H9 (cell line): Measurements from ENCODE around the gene MID1. TPM values are rescaled to one million over a fixed set of nuclear protein-coding genes. Genes with fewer than 3 reads are reported as not detected.
A peak's percentile ranks its signal among the peaks of the same experiment; 100 is the strongest.

ENCODE experiments used
- DNase-seq: peaks from one replicate; pipeline ENCODE4 v3.0.0-alpha.2; 2017
- H2AFZ ChIP-seq: one replicate; pipeline ENCODE4 v1.6.1; 2013; ENCODE audit warnings: mild to moderate bottlenecking, low read length, control low read depth, moderate library complexity
- H2AK5ac ChIP-seq: 2 replicates; pipeline ENCODE4 v1.6.1; 2013; ENCODE audit warnings: low read length, control low read depth, mixed read lengths; ENCODE audit not compliant: insufficient read length
- H2BK120ac ChIP-seq: one replicate; pipeline ENCODE4 v1.6.1; 2013; ENCODE audit warnings: low read depth, mild to moderate bottlenecking, low read length, control low read depth, inconsistent platforms; ENCODE audit not compliant: poor library complexity, severe bottlenecking
- H2BK12ac ChIP-seq: 2 replicates; pipeline ENCODE4 v1.6.1; 2013; ENCODE audit warnings: low read length, control low read depth, mixed read lengths, low read depth; ENCODE audit not compliant: insufficient read length
- H2BK15ac ChIP-seq: 2 replicates; pipeline ENCODE4 v1.6.1; 2013; ENCODE audit warnings: low read depth, low read length, control low read depth
- H2BK20ac ChIP-seq: one replicate; pipeline ENCODE4 v1.6.1; 2013; ENCODE audit warnings: low read depth, mild to moderate bottlenecking, low read length, control low read depth, inconsistent platforms; ENCODE audit not compliant: poor library complexity, severe bottlenecking
- H2BK5ac ChIP-seq: 2 replicates; pipeline ENCODE4 v1.6.1; 2013; ENCODE audit warnings: low read length, control low read depth, mixed read lengths; ENCODE audit not compliant: insufficient read length
- H3K14ac ChIP-seq: 2 replicates; pipeline ENCODE4 v1.6.1; 2013; ENCODE audit warnings: low read length, control low read depth; ENCODE audit not compliant: insufficient read depth
- H3K18ac ChIP-seq: 2 replicates; pipeline ENCODE4 v1.6.1; 2013; ENCODE audit warnings: low read depth, mild to moderate bottlenecking, mixed read lengths, low read length, control low read depth; ENCODE audit not compliant: insufficient read length
- H3K23ac ChIP-seq: 2 replicates; pipeline ENCODE4 v1.6.1; 2013; ENCODE audit warnings: low read length, control low read depth, mixed read lengths, low read depth; ENCODE audit not compliant: insufficient read length
- H3K23me2 ChIP-seq: 2 replicates; pipeline ENCODE4 v1.6.1; 2013; ENCODE audit warnings: low read depth, mild to moderate bottlenecking, mixed read lengths, low read length, control low read depth; ENCODE audit not compliant: insufficient read length, poor library complexity, severe bottlenecking
- H3K27ac ChIP-seq: 2 replicates; pipeline ENCODE4 v1.5.1; 2013; ENCODE audit warnings: low read length, control low read depth, mixed read lengths, low read depth; ENCODE audit not compliant: insufficient read length
- H3K27me3 ChIP-seq: 2 replicates; pipeline ENCODE4 v1.6.1; 2013; ENCODE audit warnings: low read length, control low read depth, inconsistent platforms; ENCODE audit not compliant: insufficient read depth
- H3K4ac ChIP-seq: 2 replicates; pipeline ENCODE4 v1.6.1; 2013; ENCODE audit warnings: low read depth, mild to moderate bottlenecking, control low read depth, inconsistent platforms, low read length, moderate library complexity
- H3K4me1 ChIP-seq: 2 replicates; pipeline ENCODE4 v1.6.1; 2013; ENCODE audit warnings: low read length, control low read depth, inconsistent platforms; ENCODE audit not compliant: insufficient read depth
- H3K4me2 ChIP-seq: 2 replicates; pipeline ENCODE4 v1.6.1; 2013; ENCODE audit warnings: low read length, control low read depth, mixed read lengths; ENCODE audit not compliant: insufficient read length, insufficient read depth
- H3K56ac ChIP-seq: 2 replicates; pipeline ENCODE4 v1.6.1; 2013; ENCODE audit warnings: low read depth, mild to moderate bottlenecking, mixed read lengths, low read length, control low read depth; ENCODE audit not compliant: insufficient read length
- H3K79me1 ChIP-seq: 2 replicates; pipeline ENCODE4 v1.6.1; 2013; ENCODE audit warnings: low read depth, mild to moderate bottlenecking, moderate library complexity, low read length, control low read depth, inconsistent platforms; ENCODE audit not compliant: insufficient read depth, poor library complexity, severe bottlenecking
- H3K79me2 ChIP-seq: 2 replicates; pipeline ENCODE4 v1.6.1; 2013; ENCODE audit warnings: low read length, control low read depth, inconsistent platforms; ENCODE audit not compliant: insufficient read depth
- H3K9ac ChIP-seq: 2 replicates; pipeline ENCODE4 v1.6.1; 2013; ENCODE audit warnings: low read length, control low read depth, mixed read lengths; ENCODE audit not compliant: insufficient read length; ENCODE audit errors: extremely low read depth
- H3K9me3 ChIP-seq: one replicate; pipeline ENCODE4 v1.6.1; 2013; ENCODE audit warnings: low read depth, low read length, inconsistent platforms; ENCODE audit not compliant: control insufficient read depth
- H3T11ph ChIP-seq: one replicate; pipeline ENCODE4 v1.6.1; 2013; ENCODE audit warnings: mild to moderate bottlenecking, low read length, control low read depth, inconsistent platforms
- H4K20me1 ChIP-seq: one replicate; pipeline ENCODE4 v1.6.1; 2013; ENCODE audit not compliant: control insufficient read depth, insufficient read length, insufficient read depth
- H4K5ac ChIP-seq: 2 replicates; pipeline ENCODE4 v1.6.1; 2013; ENCODE audit warnings: low read depth, mild to moderate bottlenecking, mixed read lengths, low read length, control low read depth; ENCODE audit not compliant: insufficient read length
- H4K8ac ChIP-seq: replicated peaks from 2 replicates; pipeline ENCODE4 v1.6.1; 2013; ENCODE audit warnings: low read length, control low read depth, mixed read lengths, low read depth; ENCODE audit not compliant: insufficient read length
- H4K91ac ChIP-seq: 2 replicates; pipeline ENCODE4 v1.6.1; 2013; ENCODE audit warnings: low read depth, mild to moderate bottlenecking, moderate library complexity, mixed read lengths, low read length, control low read depth; ENCODE audit not compliant: insufficient read length
- H3K27ac Mint-ChIP-seq, 3 experiments: 2 replicates in 2 of 3; 3 replicates in 1 of 3; pipeline ENCODE4 v1.8.0; 2020 to 2021; ENCODE audit warnings: mixed read lengths in 3 of 3, mild to moderate bottlenecking in 1 of 3, moderate library complexity in 1 of 3
- H3K27me3 Mint-ChIP-seq: 2 replicates; pipeline ENCODE4 v1.8.0; 2021; ENCODE audit warnings: low read depth, mild to moderate bottlenecking, moderate library complexity, mixed read lengths
- H3K36me3 Mint-ChIP-seq, 3 experiments: 2 replicates in 2 of 3; 3 replicates in 1 of 3; pipeline ENCODE4 v1.8.0; 2020 to 2021; ENCODE audit warnings: low read depth in 3 of 3, mixed read lengths in 3 of 3; ENCODE audit not compliant: insufficient read depth in 1 of 3
- H3K4me1 Mint-ChIP-seq, 2 experiments: 2 replicates each; pipeline ENCODE4 v1.8.0; 2020; ENCODE audit warnings: mixed read lengths in 2 of 2
- H3K4me3 Mint-ChIP-seq, 2 experiments: 2 replicates in 1 of 2; 3 replicates in 1 of 2; pipeline ENCODE4 v1.8.0; 2020 to 2021; ENCODE audit warnings: mild to moderate bottlenecking in 2 of 2, mixed read lengths in 2 of 2, moderate library complexity in 1 of 2
- H3K9me3 Mint-ChIP-seq, 2 experiments: 2 replicates in 1 of 2; 3 replicates in 1 of 2; pipeline ENCODE4 v1.8.0; 2020; ENCODE audit warnings: mild to moderate bottlenecking in 2 of 2, mixed read lengths in 2 of 2, moderate library complexity in 1 of 2
- WGBS: extraction: QIAGEN DNeasy Blood & Tissue Kit; methylation state at CpG from one replicate; pipeline ENCODE4 v1.1.7; 2013; ENCODE audit warnings: missing lambda C conversion rate, low lambda C conversion rate, mixed read lengths; ENCODE audit not compliant: insufficient read length; ENCODE audit errors: extremely low coverage; 5-methylcytosine and 5-hydroxymethylcytosine counted together
- total RNA-seq: library from RNA; stranded (reverse); gene quantifications from 2 replicates; pipeline ENCODE4 v1.2.1, GENCODE V29; 2021
- TF ChIP-seq, protein P1 (sequence below): fragments of 200-600 bp; sonication (generic); conservative IDR thresholded peaks from 3 replicates; pipeline ENCODE4 v1.8.0; 2021; ENCODE audit warnings: antibody characterized with exemption, mild to moderate bottlenecking

Gene MID1
- total RNA-seq, 1 experiment from 2014 or later, result 32.9 TPM

DNA sequence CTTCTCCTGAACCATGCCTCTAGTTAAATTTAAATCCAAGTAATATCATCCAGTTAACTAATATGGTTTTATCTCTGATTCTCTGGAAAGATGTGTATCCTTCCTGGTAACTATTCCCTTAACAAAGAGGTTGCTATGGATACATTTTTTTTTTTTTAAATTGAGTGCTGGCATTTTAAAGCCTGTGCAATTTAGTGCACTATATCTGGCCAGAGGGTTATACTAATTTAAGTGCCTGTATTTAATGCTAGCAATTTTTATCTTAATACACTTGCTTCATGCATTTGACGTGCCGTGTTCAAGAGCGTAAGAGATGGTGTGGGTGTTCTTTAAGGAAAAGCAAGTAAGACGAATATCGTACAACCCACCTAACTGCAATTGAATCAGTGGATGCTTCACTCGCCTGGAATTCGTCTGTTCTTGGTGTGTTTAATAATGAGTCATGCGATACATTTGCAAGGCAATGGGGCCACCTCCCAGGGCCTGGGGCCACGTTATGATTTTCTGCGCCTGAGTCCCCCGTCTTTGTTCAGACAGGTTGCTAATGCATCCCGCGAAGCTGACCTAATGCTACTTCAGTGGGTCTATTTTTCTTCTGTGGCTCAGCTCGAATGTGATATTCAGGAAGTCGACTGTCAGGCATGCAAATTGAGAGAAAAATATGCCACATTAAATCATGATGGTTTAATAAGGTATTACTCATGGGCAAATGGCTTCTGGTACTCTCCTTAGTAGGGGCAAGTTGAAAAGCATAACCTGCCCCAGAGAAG is 14.2 kb upstream of the MID1 start:
- Histone ChIP-seq H3K18ac (no peak overlapping the region), H3K4me2 (peak overlapping the region; percentile 46), H3K23me2 (no peaks in the 10 kb centered on the region), H3K27ac (no peak overlapping the region), H4K8ac (no peak overlapping the region), H3K56ac (no peak overlapping the region), H4K91ac (no peak overlapping the region), H3K4ac (no peak overlapping the region), H3K9ac (no peak overlapping the region), H2BK120ac (no peak overlapping the region), H2BK5ac (no peak overlapping the region), H3T11ph (no peak overlapping the region), H2AK5ac (no peak overlapping the region), H2AFZ (no peak overlapping the region), H4K5ac (no peak overlapping the region), H3K4me1 (peaks cover 5% of the 10 kb centered on the region; the same call in 1 of the 2 replicates), H3K79me1 (no peaks in the 10 kb centered on the region), H2BK15ac (no peak overlapping the region), H2BK12ac (no peak overlapping the region), H3K23ac (no peak overlapping the region), H3K79me2 (no peaks in the 10 kb centered on the region), H2BK20ac (no peak overlapping the region), H3K14ac (no peak overlapping the region), H4K20me1 (no peaks in the 10 kb centered on the region), H3K9me3 (peaks cover 5% of the 10 kb centered on the region), H3K27me3 (no peaks in the 10 kb centered on the region)
- no peak overlapping the region for H3K4me3 Mint-ChIP-seq
- DNase-seq, result no peak
- peaks cover 7 to 21% (median 14%) of the 10 kb centered on the region in 3 experiments; a peak in 6 of 7 replicates for H3K36me3 Mint-ChIP-seq
- H3K9me3 Mint-ChIP-seq, result peaks cover 58 to 59% of the 10 kb centered on the region in 2 experiments
- H3K27me3 Mint-ChIP-seq, result peaks cover 1% of the 10 kb centered on the region; the same call in 1 of the 2 replicates
- no CpG with 5 or more reads among the region's 15 CpGs for WGBS
- H3K27ac Mint-ChIP-seq, result peak overlapping the region in 1 of 3 experiments; percentile 87; a peak in 1 of 7 replicates
- TF ChIP-seq, protein P1, sequence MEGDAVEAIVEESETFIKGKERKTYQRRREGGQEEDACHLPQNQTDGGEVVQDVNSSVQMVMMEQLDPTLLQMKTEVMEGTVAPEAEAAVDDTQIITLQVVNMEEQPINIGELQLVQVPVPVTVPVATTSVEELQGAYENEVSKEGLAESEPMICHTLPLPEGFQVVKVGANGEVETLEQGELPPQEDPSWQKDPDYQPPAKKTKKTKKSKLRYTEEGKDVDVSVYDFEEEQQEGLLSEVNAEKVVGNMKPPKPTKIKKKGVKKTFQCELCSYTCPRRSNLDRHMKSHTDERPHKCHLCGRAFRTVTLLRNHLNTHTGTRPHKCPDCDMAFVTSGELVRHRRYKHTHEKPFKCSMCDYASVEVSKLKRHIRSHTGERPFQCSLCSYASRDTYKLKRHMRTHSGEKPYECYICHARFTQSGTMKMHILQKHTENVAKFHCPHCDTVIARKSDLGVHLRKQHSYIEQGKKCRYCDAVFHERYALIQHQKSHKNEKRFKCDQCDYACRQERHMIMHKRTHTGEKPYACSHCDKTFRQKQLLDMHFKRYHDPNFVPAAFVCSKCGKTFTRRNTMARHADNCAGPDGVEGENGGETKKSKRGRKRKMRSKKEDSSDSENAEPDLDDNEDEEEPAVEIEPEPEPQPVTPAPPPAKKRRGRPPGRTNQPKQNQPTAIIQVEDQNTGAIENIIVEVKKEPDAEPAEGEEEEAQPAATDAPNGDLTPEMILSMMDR, result no peak
- H3K4me1 Mint-ChIP-seq, result peaks cover 18 to 24% of the 10 kb centered on the region in 2 experiments
